H1 (cell line): ENCODE results near the gene PLCB4. TPM values are rescaled to one million over a fixed set of nuclear protein-coding genes. Genes with fewer than 3 reads are reported as not detected.

Source experiments
- EP300 ChIP-seq, 2 experiments: IDR thresholded peaks; 1 replicate in 1 of 2; 2 replicates in 1 of 2; pipeline ENCODE4 v1.6.1; 2011 to 2012; ENCODE audit warnings: low read depth in 2 of 2, low read length in 2 of 2, mild to moderate bottlenecking in 2 of 2, borderline replicate concordance in 1 of 2, inconsistent platforms in 1 of 2, moderate library complexity in 1 of 2
- GABPA ChIP-seq: IDR thresholded peaks from 2 replicates; pipeline ENCODE4 v1.6.1; 2011; ENCODE audit warnings: mild to moderate bottlenecking, low read length, moderate library complexity, borderline replicate concordance; ENCODE audit not compliant: insufficient read depth
- SAP30 ChIP-seq: fragments of 300-600 bp; sonication (generic); IDR thresholded peaks from 2 replicates; pipeline ENCODE4 v1.7.1; 2012; ENCODE audit warnings: low read length, moderate library complexity, mild to moderate bottlenecking, inconsistent platforms; ENCODE audit not compliant: insufficient read depth, insufficient replicate concordance
- polyA plus RNA-seq, 7 experiments: library from polyadenylated mRNA; depleted of rRNA in 3 of 7; stranded (reverse) in 5 of 7; unstranded in 2 of 7; fragments of >200 nt in 5 of 7; fragments of 200-250 nt in 2 of 7; gene quantifications; 1 replicate in 5 of 7; 2 replicates in 1 of 7; 4 replicates in 1 of 7; pipeline versions ENCODE4 v1.2.1 to v1.2.3, GENCODE V29; 2011 to 2013; ENCODE audit warnings: missing spikeins in 2 of 7, mixed read lengths in 2 of 7
- total RNA-seq: library from RNA; stranded (reverse); fragmentation: NEBNext Ultra II Directional; extraction: Animal tissue kit (Norgen Biotek cat#: 25700); gene quantifications from 2 replicates; pipeline ENCODE4 v1.2.1, GENCODE V29; 2021

PLCB4 gene
- total and polyA plus RNA-seq, 2 of the 8 experiments (the other 6 are each of a cell fraction or from before 2014, with no cell fraction given), result 3.2 to 14.1 TPM

- TF ChIP-seq SAP30, result no peak
- no peak for TF ChIP-seq GABPA
- TF ChIP-seq EP300 (IDR thresholded peaks at IDR 0.05; ENCODE audit: borderline replicate concordance in 1 of 2, low read depth in 2 of 2, low read length in 2 of 2), result no peak
Measured at GRCh38 chr20:9331707-9332435, 263.0 kb downstream of the PLCB4 start (continued).
